Naive thymus-derived CD4-positive, alpha-beta T cell (primary cell): ENCODE measurements around the gene ZNF521. TPM values are rescaled to one million over a fixed set of nuclear protein-coding genes. Genes with fewer than 3 reads are reported as not detected.

Experiments
- ATAC-seq: fragments of 150-1000 bp; cut with Tn5 transposase; 2 replicates; pipeline ENCODE4 v1.10.0; 2021; ENCODE audit warnings: mild to moderate bottlenecking, moderate library complexity
- CTCF ChIA-PET: fragments of 350-600 bp; sonication (Branson Sonifier 250); formaldehyde crosslinking; loops from one replicate; lab custom pipeline; 2021; ENCODE audit warnings: antibody characterized with exemption; lab: Charles Lee
- POLR2A ChIA-PET: fragments of 350-600 bp; sonication (Branson Sonifier 250); formaldehyde crosslinking; loops from one replicate; lab custom pipeline; 2021; ENCODE audit warnings: antibody characterized with exemption, inconsistent platforms; lab: Charles Lee
- DNase-seq, 9 donors: peaks; one replicate each; pipeline versions ENCODE4 v3.0.0 to v3.0.0-alpha.2; 2020 to 2022; ENCODE audit warnings: mixed read lengths in 1 of 9
- H3K27ac ChIP-seq: one replicate; pipeline ENCODE4 v1.7.0; 2013; ENCODE audit warnings: mild to moderate bottlenecking, low read depth, low read length, moderate library complexity
- H3K27me3 ChIP-seq, 2 donors: one replicate each; pipeline ENCODE4 v1.7.0; 2013; ENCODE audit warnings: low read length in 2 of 2, mild to moderate bottlenecking in 2 of 2, moderate library complexity in 2 of 2; ENCODE audit not compliant: control insufficient read depth in 2 of 2, insufficient read depth in 2 of 2
- H3K36me3 ChIP-seq, 3 experiments: 1 replicate in 2 of 3; 2 replicates in 1 of 3; pipeline ENCODE4 v1.7.0; 2013; ENCODE audit warnings: low read length in 3 of 3, mild to moderate bottlenecking in 3 of 3, moderate library complexity in 1 of 3; ENCODE audit not compliant: insufficient read depth in 3 of 3, control insufficient read depth in 2 of 3
- H3K4me1 ChIP-seq, 2 donors: one replicate each; pipeline ENCODE4 v1.7.0; 2013; ENCODE audit warnings: low read length in 2 of 2, mild to moderate bottlenecking in 2 of 2, moderate library complexity in 1 of 2; ENCODE audit not compliant: control insufficient read depth in 2 of 2, insufficient read depth in 2 of 2
- H3K4me3 ChIP-seq: 2 replicates; pipeline ENCODE4 v1.7.0; 2013; ENCODE audit warnings: mild to moderate bottlenecking, low read length
- H3K9me3 ChIP-seq, 3 experiments: 1 replicate in 2 of 3; 2 replicates in 1 of 3; pipeline ENCODE4 v1.7.0; 2013; ENCODE audit warnings: low read length in 3 of 3; ENCODE audit not compliant: control insufficient read depth in 2 of 3
- H3K27ac Mint-ChIP-seq, 9 donors: one replicate each; pipeline ENCODE4 v1.8.0; 2020 to 2022; ENCODE audit warnings: mixed read lengths in 9 of 9, mild to moderate bottlenecking in 8 of 9, moderate library complexity in 5 of 9, inconsistent platforms in 2 of 9
- H3K27me3 Mint-ChIP-seq, 5 donors: one replicate each; pipeline ENCODE4 v1.8.0; 2021 to 2022; ENCODE audit warnings: mixed read lengths in 5 of 5, mild to moderate bottlenecking in 1 of 5
- H3K36me3 Mint-ChIP-seq, 5 donors: one replicate each; pipeline ENCODE4 v1.8.0; 2020 to 2022; ENCODE audit warnings: mixed read lengths in 5 of 5, mild to moderate bottlenecking in 3 of 5, inconsistent platforms in 1 of 5
- H3K4me1 Mint-ChIP-seq, 7 donors: one replicate each; pipeline ENCODE4 v1.8.0; 2020 to 2022; ENCODE audit warnings: mixed read lengths in 7 of 7, mild to moderate bottlenecking in 3 of 7, inconsistent platforms in 1 of 7
- H3K4me3 Mint-ChIP-seq, 10 donors: one replicate each; pipeline ENCODE4 v1.8.0; 2020 to 2022; ENCODE audit warnings: mild to moderate bottlenecking in 10 of 10, mixed read lengths in 10 of 10, moderate library complexity in 6 of 10, inconsistent platforms in 2 of 10
- H3K9me3 Mint-ChIP-seq, 11 donors: one replicate each; pipeline ENCODE4 v1.8.0; 2020 to 2022; ENCODE audit warnings: mixed read lengths in 11 of 11, mild to moderate bottlenecking in 4 of 11, inconsistent platforms in 1 of 11, moderate library complexity in 1 of 11
- intact Hi-C, 2 donors: fragments of 100-400 bp; cut with micrococcal nuclease; formaldehyde crosslinking; loops; one replicate each; pipeline ENCODE4 v1.15.1; 2023
- polyA plus RNA-seq, 2 donors: library from polyadenylated mRNA; unstranded; fragments of 300-500 nt; fragmentation: Illumina TruSeq; gene quantifications; one replicate each; pipeline ENCODE4 v1.2.3, GENCODE V29; 2021
- total RNA-seq, 6 experiments: library from RNA in 5 of 6; stranded (reverse) in 5 of 6; gene quantifications; 1 replicate in 5 of 6; 2 replicates in 1 of 6; pipeline ENCODE4 v1.2.3 and lab custom pipeline; 2021 to 2026

The ZNF521 gene
- total and polyA plus RNA-seq, 7 experiments from 2014 or later, result 1.1 to 4.4 TPM; not detected in 5

DNA sequence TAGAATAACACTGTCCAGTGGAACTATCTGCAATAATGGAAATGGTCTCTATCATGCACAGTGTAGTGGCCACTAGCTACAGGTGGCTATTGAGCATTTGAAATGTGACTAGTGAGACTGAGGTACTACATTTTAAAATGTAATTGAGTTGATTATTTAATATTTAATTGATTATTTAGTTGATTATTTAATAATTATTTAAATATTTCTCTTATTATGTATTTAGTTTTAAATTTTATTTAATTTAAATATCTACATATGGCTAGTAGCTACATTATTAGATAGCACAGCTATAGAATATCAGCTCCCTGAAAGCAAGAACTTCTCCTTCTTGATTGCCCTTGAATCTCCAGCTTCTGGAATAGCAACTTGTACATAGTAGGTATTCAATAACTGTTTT lies 12.8 kb upstream of the ZNF521 start:
- no peak overlapping the region for H3K27ac Mint-ChIP-seq
- Histone ChIP-seq H3K27me3 (peaks cover 0 to 4% of the 10 kb centered on the region in 2 donors), H3K36me3 (no peaks in the 10 kb centered on the region), H3K9me3 (no peaks in the 10 kb centered on the region), H3K27ac (no peak overlapping the region), H3K4me3 (no peak overlapping the region), H3K4me1 (no peaks in the 10 kb centered on the region)
- H3K4me1 Mint-ChIP-seq, result no peaks in the 10 kb centered on the region
- no peak overlapping the region for H3K4me3 Mint-ChIP-seq
- intact Hi-C loops, result no loop called here
- ChIA-PET CTCF (no interaction called here), POLR2A (no interaction called here)
- H3K9me3 Mint-ChIP-seq, result peaks cover 0 to 8% (median 3%) of the 10 kb centered on the region in 11 donors
- no peak for ATAC-seq
- peaks cover 0 to 31% (median 23%) of the 10 kb centered on the region in 5 donors for H3K27me3 Mint-ChIP-seq
- no peaks in the 10 kb centered on the region for H3K36me3 Mint-ChIP-seq
- no peak for DNase-seq

GRCh38 chr18:25360301-25360899 lies 8.4 kb upstream of the ZNF521 start:
- Histone ChIP-seq H3K27ac (no peak overlapping the region), H3K4me1 (no peaks in the 10 kb centered on the region), H3K9me3 (no peaks in the 10 kb centered on the region), H3K36me3 (no peaks in the 10 kb centered on the region), H3K4me3 (no peak overlapping the region), H3K27me3 (peaks cover 0 to 3% of the 10 kb centered on the region in 2 donors)
- Mint-ChIP-seq H3K4me1 (no peaks in the 10 kb centered on the region), H3K27ac (no peak overlapping the region), H3K4me3 (no peak overlapping the region), H3K36me3 (no peaks in the 10 kb centered on the region), H3K27me3 (peaks cover 6 to 38% (median 34%) of the 10 kb centered on the region in 5 donors), H3K9me3 (peaks cover 0 to 9% (median 4%) of the 10 kb centered on the region in 11 donors)
- ChIA-PET CTCF (no interaction called here), POLR2A (no interaction called here)
- no peak for DNase-seq
- peak; percentile 53 for ATAC-seq
- intact Hi-C loops, result no loop called here

- H3K27me3 Mint-ChIP-seq, result peaks cover 44 to 61% (median 59%) of the 10 kb centered on the region in 5 donors
- no peak overlapping the region for H3K27ac Mint-ChIP-seq
- POLR2A ChIA-PET, result no interaction called here
- Histone ChIP-seq H3K4me3 (no peak overlapping the region), H3K27ac (no peak overlapping the region), H3K4me1 (peaks cover 0 to 11% of the 10 kb centered on the region in 2 donors), H3K36me3 (no peaks in the 10 kb centered on the region), H3K9me3 (no peaks in the 10 kb centered on the region), H3K27me3 (peaks cover 6 to 25% of the 10 kb centered on the region in 2 donors)
- H3K36me3 Mint-ChIP-seq, result peaks cover 0 to 3% (median 0%) of the 10 kb centered on the region in 5 donors
- ATAC-seq, result no peak
- H3K9me3 Mint-ChIP-seq, result peaks cover 0 to 16% (median 0%) of the 10 kb centered on the region in 11 donors
- intact Hi-C loops, result loop anchor here in 1 of 2 donors (10.0 kb wide), 2 partner anchors 958 to 1302 kb away; partner anchors contain the start of gene OSBPL1A
- no peak for DNase-seq
- peaks cover 9 to 27% (median 17%) of the 10 kb centered on the region in 7 donors for H3K4me1 Mint-ChIP-seq
- CTCF ChIA-PET, result no interaction called here
- peak overlapping the region in 8 of 10 donors; percentile 19 to 87 (median 64) for H3K4me3 Mint-ChIP-seq
Measured at GRCh38 chr18:25353080-25353479, 1.1 kb upstream of the ZNF521 start.

- H3K9me3 Mint-ChIP-seq, result peaks cover 0 to 16% (median 0%) of the 10 kb centered on the region in 11 donors
- H3K27ac Mint-ChIP-seq, result no peak overlapping the region
- H3K9me3 ChIP-seq, result no peaks in the 10 kb centered on the region
- POLR2A ChIA-PET, result no interaction called here
- H3K4me3 ChIP-seq, result no peak overlapping the region
- peaks cover 0 to 11% of the 10 kb centered on the region in 2 donors for H3K4me1 ChIP-seq
- H3K4me3 Mint-ChIP-seq, result peak overlapping the region in 9 of 10 donors; percentile 19 to 87 (median 71)
- H3K27ac ChIP-seq, result no peak overlapping the region
- intact Hi-C loops, result loop anchor here in 1 of 2 donors (10.0 kb wide), 2 partner anchors 958 to 1302 kb away; partner anchors contain the start of gene OSBPL1A
- DNase-seq (no peak), ATAC-seq (no peak)
- CTCF ChIA-PET, result no interaction called here
- H3K27me3 Mint-ChIP-seq, result peaks cover 49 to 64% (median 62%) of the 10 kb centered on the region in 5 donors
- H3K36me3 ChIP-seq, result no peaks in the 10 kb centered on the region
- H3K27me3 ChIP-seq, result peaks cover 6 to 26% of the 10 kb centered on the region in 2 donors
- H3K36me3 Mint-ChIP-seq, result peaks cover 0 to 3% (median 0%) of the 10 kb centered on the region in 5 donors
- peaks cover 9 to 27% (median 17%) of the 10 kb centered on the region in 7 donors for H3K4me1 Mint-ChIP-seq
Measured at GRCh38 chr18:25352629-25353005, 651 bp upstream of the ZNF521 start.

DNA sequence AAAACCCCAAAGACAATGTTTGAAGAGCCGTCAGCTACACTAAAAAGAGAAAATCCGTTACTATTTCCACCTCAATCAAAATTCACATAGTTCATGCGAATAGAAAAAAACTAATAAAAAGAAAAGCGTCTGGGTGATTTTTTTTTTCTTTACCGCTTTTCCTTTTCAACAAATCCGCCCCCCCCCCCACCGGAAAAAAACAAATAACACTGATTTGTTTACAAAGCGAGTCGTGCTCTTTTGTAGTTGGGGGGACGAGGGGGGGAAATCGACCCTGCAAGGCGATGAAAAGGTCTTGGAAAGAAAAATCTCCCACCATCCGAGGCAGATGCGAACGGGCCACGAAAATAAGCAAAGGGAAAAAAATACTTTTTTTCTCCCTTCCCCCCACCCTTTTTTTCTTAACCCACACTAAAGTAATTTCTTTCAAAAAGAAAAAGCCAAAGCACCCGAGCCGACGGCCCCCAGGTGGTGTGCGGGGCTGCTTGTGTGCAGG lies 638 bp downstream of the ZNF521 start:
- H3K4me3 ChIP-seq, result peak overlapping the region; percentile 30
- H3K27me3 ChIP-seq, result peaks cover 6 to 26% of the 10 kb centered on the region in 2 donors
- no peak for DNase-seq
- intact Hi-C loops, result loop anchor here in 1 of 2 donors (10.0 kb wide), 2 partner anchors 957 to 1303 kb away; partner anchors contain the start of gene OSBPL1A
- no peaks in the 10 kb centered on the region for H3K9me3 ChIP-seq
- peaks cover 0 to 11% of the 10 kb centered on the region in 2 donors for H3K4me1 ChIP-seq
- Mint-ChIP-seq H3K9me3 (peaks cover 0 to 23% (median 0%) of the 10 kb centered on the region in 11 donors), H3K4me3 (peak overlapping the region; percentile 58 to 90 (median 84)), H3K4me1 (peaks cover 9 to 27% (median 17%) of the 10 kb centered on the region in 7 donors), H3K36me3 (peaks cover 0 to 3% (median 0%) of the 10 kb centered on the region in 5 donors), H3K27ac (no peak overlapping the region), H3K27me3 (peaks cover 61 to 76% (median 73%) of the 10 kb centered on the region in 5 donors)
- H3K27ac ChIP-seq, result no peak overlapping the region
- ATAC-seq, result no peak
- no peaks in the 10 kb centered on the region for H3K36me3 ChIP-seq
- POLR2A ChIA-PET, result no interaction called here
- CTCF ChIA-PET, result no interaction called here

DNA sequence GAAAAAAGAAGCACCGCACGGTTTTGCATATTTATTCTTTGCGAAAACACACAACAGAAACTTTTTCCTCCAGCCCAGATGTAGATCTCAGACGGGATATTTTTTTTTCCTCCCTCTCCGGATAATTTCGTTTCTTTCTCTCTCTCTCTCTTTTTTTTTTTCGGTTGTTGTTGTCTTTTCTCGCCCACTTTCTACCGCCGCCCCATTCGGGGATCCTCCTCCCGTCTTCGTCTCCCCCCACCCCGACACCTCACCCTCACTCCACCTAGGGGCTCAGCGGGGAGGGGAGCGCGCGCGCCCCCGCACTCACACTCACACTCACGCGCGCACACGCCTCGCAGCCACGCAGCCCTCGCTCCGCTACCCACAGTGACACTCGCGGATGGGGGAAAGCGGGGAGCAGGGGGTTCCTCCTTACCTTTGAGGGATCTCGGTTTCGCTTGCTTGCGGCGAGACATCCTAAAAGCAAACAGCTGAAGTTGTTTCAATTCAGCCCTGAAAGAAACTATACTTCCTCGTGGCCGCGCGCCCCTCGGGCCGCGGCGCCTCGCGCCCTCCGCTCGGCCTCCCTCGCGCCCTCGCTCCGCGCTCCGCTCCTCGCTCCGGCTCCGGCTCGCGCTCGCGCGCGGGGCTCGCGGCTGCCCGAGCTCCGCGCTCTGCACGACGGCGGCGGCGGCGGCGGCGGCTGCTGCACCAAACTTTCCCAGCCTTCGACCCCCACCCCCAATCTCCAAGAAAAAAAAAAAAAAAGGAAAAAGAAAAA lies 1.3 kb downstream of the ZNF521 start:
- Mint-ChIP-seq H3K27me3 (peaks cover 67 to 81% (median 74%) of the 10 kb centered on the region in 5 donors), H3K4me1 (peaks cover 9 to 27% (median 17%) of the 10 kb centered on the region in 7 donors), H3K4me3 (peak overlapping the region; percentile 80 to 90 (median 85)), H3K27ac (peak overlapping the region in 1 of 9 donors; percentile 62), H3K36me3 (peaks cover 0 to 3% (median 0%) of the 10 kb centered on the region in 5 donors), H3K9me3 (peaks cover 0 to 23% (median 0%) of the 10 kb centered on the region in 11 donors)
- ATAC-seq (peak; percentile 46), DNase-seq (peak in 5 of 9 donors; percentile 3 to 23 (median 7))
- Histone ChIP-seq H3K4me3 (peak overlapping the region; percentile 49), H3K27me3 (peaks cover 6 to 29% of the 10 kb centered on the region in 2 donors), H3K9me3 (no peaks in the 10 kb centered on the region), H3K4me1 (peaks cover 0 to 11% of the 10 kb centered on the region in 2 donors), H3K36me3 (no peaks in the 10 kb centered on the region), H3K27ac (no peak overlapping the region)
- intact Hi-C loops, result loop anchor here in 1 of 2 donors (10.0 kb wide), 2 partner anchors 956 to 1304 kb away; partner anchors contain the start of gene OSBPL1A
- POLR2A ChIA-PET, result no interaction called here
- CTCF ChIA-PET, result no interaction called here
